GM23338 (cell line): ENCODE measurements around the gene DPYD. TPM values are rescaled to one million over a fixed set of nuclear protein-coding genes. Genes with fewer than 3 reads are reported as not detected.

Source experiments
- ATAC-seq: fragments of 200-7000 bp; cut with Tn5 transposase; 3 replicates; pipeline ENCODE4 v1.9.1; 2020
- DNase-seq: peaks from one replicate; pipeline ENCODE4 v3.0.0-alpha.2; 2015; ENCODE audit warnings: low spot score
- H2AFZ ChIP-seq: fragments of 200-600 bp; sonication (generic); 2 replicates; pipeline ENCODE4 v1.8.0; 2016; ENCODE audit warnings: antibody characterized with exemption, mild to moderate bottlenecking, moderate library complexity
- H3F3A ChIP-seq: fragments of 200-600 bp; sonication (generic); replicated peaks from 2 replicates; pipeline ENCODE4 v1.8.0; 2017; ENCODE audit warnings: antibody characterized with exemption, mixed run types, low read depth
- H3K27ac ChIP-seq: fragments of 200-600 bp; sonication (generic); 2 replicates; pipeline ENCODE4 v1.6.1; 2016; ENCODE audit warnings: low read depth
- H3K27me3 ChIP-seq: fragments of 200-600 bp; sonication (generic); 2 replicates; pipeline ENCODE4 v1.8.0; 2016; ENCODE audit warnings: mild to moderate bottlenecking, mixed run types, moderate library complexity; ENCODE audit not compliant: insufficient read depth
- H3K36me3 ChIP-seq: fragments of 200-600 bp; sonication (generic); 2 replicates; pipeline ENCODE4 v1.8.0; 2016; ENCODE audit warnings: mild to moderate bottlenecking; ENCODE audit not compliant: insufficient read depth
- H3K4me1 ChIP-seq: fragments of 200-600 bp; sonication (generic); 2 replicates; pipeline ENCODE4 v1.8.0; 2016; ENCODE audit warnings: mild to moderate bottlenecking, moderate library complexity; ENCODE audit not compliant: insufficient read depth
- H3K4me2 ChIP-seq: fragments of 200-600 bp; sonication (generic); 2 replicates; pipeline ENCODE4 v1.7.1; 2017; ENCODE audit warnings: mixed run types
- H3K4me3 ChIP-seq: fragments of 200-600 bp; sonication (generic); 2 replicates; pipeline ENCODE4 v1.6.1; 2016; ENCODE audit warnings: mixed run types
- H3K79me2 ChIP-seq: fragments of 200-600 bp; sonication (generic); replicated peaks from 2 replicates; pipeline ENCODE4 v1.8.0; 2017; ENCODE audit warnings: mild to moderate bottlenecking; ENCODE audit not compliant: insufficient read depth
- H3K9me2 ChIP-seq: fragments of 200-600 bp; sonication (generic); 2 replicates; pipeline ENCODE4 v1.8.0; 2017; ENCODE audit not compliant: insufficient read depth
- H4K20me1 ChIP-seq: fragments of 200-600 bp; sonication (generic); replicated peaks from 2 replicates; pipeline ENCODE4 v1.8.0; 2017; ENCODE audit warnings: mild to moderate bottlenecking; ENCODE audit not compliant: insufficient read depth
- H3K27ac Mint-ChIP-seq: 2 replicates; pipeline ENCODE4 v1.8.0; 2020; ENCODE audit warnings: inconsistent platforms, mild to moderate bottlenecking, moderate library complexity, mixed read lengths
- H3K27me3 Mint-ChIP-seq: 3 replicates; pipeline ENCODE4 v1.8.0; 2022; ENCODE audit warnings: low read depth, mild to moderate bottlenecking, moderate library complexity, mixed read lengths, inconsistent platforms; ENCODE audit not compliant: insufficient read depth, poor library complexity
- H3K36me3 Mint-ChIP-seq: 3 replicates; pipeline ENCODE4 v1.8.0; 2021; ENCODE audit warnings: low read depth, mild to moderate bottlenecking, inconsistent platforms, moderate library complexity, mixed read lengths
- H3K4me1 Mint-ChIP-seq: 3 replicates; pipeline ENCODE4 v1.8.0; 2020; ENCODE audit warnings: mild to moderate bottlenecking, inconsistent platforms, mixed read lengths
- H3K4me3 Mint-ChIP-seq: 3 replicates; pipeline ENCODE4 v1.8.0; 2021; ENCODE audit warnings: moderate library complexity, mild to moderate bottlenecking, inconsistent platforms, mixed read lengths
- H3K9me3 Mint-ChIP-seq: 3 replicates; pipeline ENCODE4 v1.8.0; 2020; ENCODE audit warnings: moderate library complexity, mild to moderate bottlenecking, inconsistent platforms, mixed read lengths
- CTCF ChIP-seq, 2 experiments: fragments of 200-600 bp in 1 of 2; sonication (generic) in 1 of 2; conservative IDR thresholded peaks; 2 replicates each; pipeline versions ENCODE4 v1.5.1 to v1.6.1; 2016 to 2017; ENCODE audit warnings: antibody characterized with exemption in 2 of 2, low read depth in 2 of 2, mild to moderate bottlenecking in 2 of 2, moderate library complexity in 1 of 2
- ETS1 ChIP-seq: IDR thresholded peaks from 2 replicates; pipeline ENCODE4 v1.6.1; 2016; ENCODE audit warnings: antibody characterized with exemption
- JUNB ChIP-seq: IDR thresholded peaks from one replicate; pipeline ENCODE4 v1.6.1; 2016; ENCODE audit warnings: antibody characterized with exemption; ENCODE audit not compliant: unreplicated experiment
- REST ChIP-seq: IDR thresholded peaks from one replicate; pipeline ENCODE4 v1.6.1; 2018; ENCODE audit warnings: antibody characterized with exemption; ENCODE audit not compliant: unreplicated experiment
- STAT1 ChIP-seq: IDR thresholded peaks from one replicate; pipeline ENCODE4 v1.6.1; 2016; ENCODE audit warnings: antibody characterized with exemption; ENCODE audit not compliant: unreplicated experiment
- ZNF331 ChIP-seq: fragments of 250-450 bp; sonication (Bioruptor Pico); IDR thresholded peaks from 2 replicates; pipeline ENCODE4 v1.5.0; 2020; ENCODE audit warnings: low read depth, mild to moderate bottlenecking, moderate library complexity
- ZNF462 ChIP-seq: fragments of 250-450 bp; sonication (Bioruptor Pico); IDR thresholded peaks from 2 replicates; pipeline ENCODE4 v1.5.0; 2020; ENCODE audit warnings: mild to moderate bottlenecking, moderate library complexity
- polyA plus RNA-seq: library from polyadenylated mRNA; unstranded; fragments of >200 nt; fragmentation: Nextera tagmentation; extraction: Ambion mirVana; gene quantifications from 2 replicates; pipeline ENCODE4 v1.2.1, GENCODE V29; 2016
- total RNA-seq: library from RNA; depleted of rRNA; stranded (reverse); fragments of >200 nt; shearing (Covaris generic); gene quantifications from 2 replicates; pipeline ENCODE4 v1.2.3, GENCODE V29; 2014

Gene DPYD
- total and polyA plus RNA-seq, 2 experiments from 2014 or later, result 0.50 to 1.6 TPM

- TF ChIP-seq CTCF (conservative IDR thresholded peaks at IDR 0.05; ENCODE audit: low read depth in 2 of 2) (no peak), REST (no peak), ZNF331 (CRISPR knock-in tag) (no peak), JUNB (no peak), STAT1 (no peak), ETS1 (no peak)
Measured at GRCh38 chr1:97258597-97258996, 662.2 kb downstream of the DPYD start (continued).

- Histone ChIP-seq H3K4me3 (no peak overlapping the region), H3K27ac (no peak overlapping the region), H3K79me2 (no peaks in the 10 kb centered on the region), H2AFZ (no peak overlapping the region), H3K36me3 (no peaks in the 10 kb centered on the region), H3K4me1 (no peaks in the 10 kb centered on the region), H3K4me2 (no peak overlapping the region), H3F3A (no peaks in the 10 kb centered on the region), H4K20me1 (no peaks in the 10 kb centered on the region), H3K27me3 (no peaks in the 10 kb centered on the region), H3K9me2 (no peaks in the 10 kb centered on the region)
- DNase-seq (no peak), ATAC-seq (no peak)
- Mint-ChIP-seq H3K9me3 (no peaks in the 10 kb centered on the region), H3K27me3 (no peaks in the 10 kb centered on the region), H3K27ac (no peak overlapping the region), H3K4me1 (no peaks in the 10 kb centered on the region), H3K36me3 (no peaks in the 10 kb centered on the region), H3K4me3 (no peak overlapping the region)
- TF ChIP-seq ZNF462, result no peak
- TF ChIP-seq ETS1, result no peak
- no peak for TF ChIP-seq CTCF (conservative IDR thresholded peaks at IDR 0.05; ENCODE audit: low read depth in 2 of 2)
Measured at GRCh38 chr1:97254731-97255463, 665.9 kb downstream of the DPYD start.
